ENCODE results near the gene PARD3B. TPM values are rescaled to one million over a fixed set of nuclear protein-coding genes. Genes with fewer than 3 reads are reported as not detected.

The PARD3B gene
- polyA plus RNA-seq (2012; ENCODE audit: insufficient read depth, insufficient read length): 0.97 TPM

- DNase-seq (ENCODE audit: low read depth, low spot score): no peak
- H3K4me3 ChIP-seq (ENCODE audit: low read length): peak within 1 kb of the TSS; percentile 38
Observed at GRCh38 chr2:204544961-204545860, at the start of gene PARD3B. Gene PARD3B, plus strand, starts transcription at chr2:204545475. Its CDS starts 525 bp downstream, at chr2:204546000.

- H3K4me3 ChIP-seq (ENCODE audit: low read length): no peak overlapping the region
- no peak for DNase-seq (ENCODE audit: low read depth, low spot score)
Observed at GRCh38 chr2:204496779-204497178, 48.5 kb upstream of the PARD3B start.

- H3K4me3 ChIP-seq (ENCODE audit: low read length): no peak overlapping the region
Observed at GRCh38 chr2:204497855-204498254, 47.4 kb upstream of the PARD3B start.

GRCh38 chr2:204498291-204498690 lies 47.0 kb upstream of the PARD3B start:
- DNase-seq (ENCODE audit: low read depth, low spot score): no peak
- H3K4me3 ChIP-seq (ENCODE audit: low read length): no peak overlapping the region

More at GRCh38 chr2:204497855-204498254, 47.4 kb upstream of the PARD3B start:
- no peak for DNase-seq (ENCODE audit: low read depth, low spot score)

GRCh38 chr2:204503869-204504268 lies 41.4 kb upstream of the PARD3B start:
- no peak overlapping the region for H3K4me3 ChIP-seq (ENCODE audit: low read length)
- no peak for DNase-seq (ENCODE audit: low read depth, low spot score)

GRCh38 chr2:204504594-204504993 lies 40.7 kb upstream of the PARD3B start:
- H3K4me3 ChIP-seq (ENCODE audit: low read length): no peak overlapping the region
- no peak for DNase-seq (ENCODE audit: low read depth, low spot score)

- DNase-seq (ENCODE audit: low read depth, low spot score): no peak
- no peak overlapping the region for H3K4me3 ChIP-seq (ENCODE audit: low read length)
Observed at GRCh38 chr2:204505488-204505887, 39.8 kb upstream of the PARD3B start.

GRCh38 chr2:204505946-204506345 lies 39.3 kb upstream of the PARD3B start:
- no peak overlapping the region for H3K4me3 ChIP-seq (ENCODE audit: low read length)
- no peak for DNase-seq (ENCODE audit: low read depth, low spot score)

GRCh38 chr2:204507636-204508035 lies 37.6 kb upstream of the PARD3B start:
- no peak for DNase-seq (ENCODE audit: low read depth, low spot score)

GRCh38 chr2:204510709-204511420 lies 34.4 kb upstream of the PARD3B start:
- no peak for DNase-seq (ENCODE audit: low read depth, low spot score)
- no peak overlapping the region for H3K4me3 ChIP-seq (ENCODE audit: low read length)

More at GRCh38 chr2:204507636-204508035, 37.6 kb upstream of the PARD3B start:
- H3K4me3 ChIP-seq (ENCODE audit: low read length): no peak overlapping the region

GRCh38 chr2:204514439-204514838 lies 30.8 kb upstream of the PARD3B start:
- DNase-seq (ENCODE audit: low read depth, low spot score): no peak

GRCh38 chr2:204515416-204515815 lies 29.9 kb upstream of the PARD3B start:
- H3K4me3 ChIP-seq (ENCODE audit: low read length): no peak overlapping the region
- no peak for DNase-seq (ENCODE audit: low read depth, low spot score)

More at GRCh38 chr2:204514439-204514838, 30.8 kb upstream of the PARD3B start:
- no peak overlapping the region for H3K4me3 ChIP-seq (ENCODE audit: low read length)

GRCh38 chr2:204517154-204517553 lies 28.1 kb upstream of the PARD3B start:
- no peak for DNase-seq (ENCODE audit: low read depth, low spot score)
- no peak overlapping the region for H3K4me3 ChIP-seq (ENCODE audit: low read length)

- no peak for DNase-seq (ENCODE audit: low read depth, low spot score)
Observed at GRCh38 chr2:204529795-204530463, 15.3 kb upstream of the PARD3B start.

GRCh38 chr2:204530464-204530805 lies 14.8 kb upstream of the PARD3B start:
- H3K4me3 ChIP-seq (ENCODE audit: low read length): no peak overlapping the region

More at GRCh38 chr2:204529795-204530463, 15.3 kb upstream of the PARD3B start:
- H3K4me3 ChIP-seq (ENCODE audit: low read length): no peak overlapping the region

GRCh38 chr2:204533629-204534370 lies 11.5 kb upstream of the PARD3B start:
- DNase-seq (ENCODE audit: low read depth, low spot score): no peak
- H3K4me3 ChIP-seq (ENCODE audit: low read length): no peak overlapping the region

More at GRCh38 chr2:204530464-204530805, 14.8 kb upstream of the PARD3B start:
- no peak for DNase-seq (ENCODE audit: low read depth, low spot score)

- no peak for DNase-seq (ENCODE audit: low read depth, low spot score)
- H3K4me3 ChIP-seq (ENCODE audit: low read length): no peak overlapping the region
Observed at GRCh38 chr2:204535356-204535755, 9.9 kb upstream of the PARD3B start.

- DNase-seq (ENCODE audit: low read depth, low spot score): no peak
- no peak overlapping the region for H3K4me3 ChIP-seq (ENCODE audit: low read length)
Observed at GRCh38 chr2:204535764-204536163, 9.5 kb upstream of the PARD3B start.
